D721Med (cell line): ENCODE data around the gene SLC9A9.

ENCODE experiments used
- DNase-seq: peaks from one replicate; pipeline ENCODE4 v3.0.0; 2011; ENCODE audit warnings: low spot score; ENCODE audit not compliant: insufficient read length
- FAIRE-seq: peaks from 2 replicates; lab custom pipeline; 2011; peaks lifted over from hg19 to GRCh38; lab: Jason Lieb, UNC
- CTCF ChIP-seq: IDR thresholded peaks from 2 replicates; pipeline ENCODE4 v1.5.1; 2012; ENCODE audit warnings: mild to moderate bottlenecking, control low read depth; ENCODE audit not compliant: insufficient read depth; ENCODE audit errors: missing control alignments

SLC9A9 gene

GRCh38 chr3:143653935-143654334 is 194.3 kb downstream of the SLC9A9 start:
- FAIRE-seq (no peak), DNase-seq (no peak)
- TF ChIP-seq CTCF, result no peak

- no peak for TF ChIP-seq CTCF
- FAIRE-seq (no peak), DNase-seq (no peak)
Measured at GRCh38 chr3:143653493-143653892, 194.8 kb downstream of the SLC9A9 start.

- no peak for TF ChIP-seq CTCF
- DNase-seq, result no peak
- FAIRE-seq, result no peak
Measured at GRCh38 chr3:143652118-143652517, 196.2 kb downstream of the SLC9A9 start.

GRCh38 chr3:143650827-143651226 is 197.4 kb downstream of the SLC9A9 start:
- no peak for FAIRE-seq
- DNase-seq, result no peak
- no peak for TF ChIP-seq CTCF

GRCh38 chr3:143650120-143650519 is 198.1 kb downstream of the SLC9A9 start:
- no peak for TF ChIP-seq CTCF
- FAIRE-seq, result no peak
- no peak for DNase-seq

- FAIRE-seq (peak; percentile 68), DNase-seq (no peak)
- TF ChIP-seq CTCF, result peak; percentile 24
Measured at GRCh38 chr3:143648708-143649107, 199.6 kb downstream of the SLC9A9 start.

- TF ChIP-seq CTCF, result no peak
- no peak for DNase-seq
- no peak for FAIRE-seq
Measured at GRCh38 chr3:143648218-143648617, 200.1 kb downstream of the SLC9A9 start.
